Measurements from ENCODE around the gene PRICKLE4.

Gene PRICKLE4

GRCh38 chr6:41815587-41815986 lies 35.0 kb downstream of the PRICKLE4 start:
- no peaks in the 10 kb centered on the region for H3K9me3 ChIP-seq (ENCODE audit: control insufficient read depth in 5 of 5, low read length in 5 of 5)
- H3K27me3 ChIP-seq (ENCODE audit: control insufficient read depth in 5 of 5, insufficient read depth in 4 of 5, low read length in 5 of 5), result no peaks in the 10 kb centered on the region
- no peak overlapping the region for H3K4me3 ChIP-seq (ENCODE audit: low read depth in 1 of 5, low read length in 5 of 5)
- peak overlapping the region in 1 of 5 donors; percentile 37 for H3K9ac ChIP-seq (ENCODE audit: low read length in 5 of 5)
- H3K36me3 ChIP-seq (ENCODE audit: control insufficient read depth in 5 of 5, insufficient read depth in 5 of 5, low read length in 5 of 5), result no peaks in the 10 kb centered on the region
- no peaks in the 10 kb centered on the region for H3K4me1 ChIP-seq (ENCODE audit: control insufficient read depth in 5 of 5, insufficient read depth in 5 of 5, low read length in 5 of 5)
- no peak overlapping the region for H3K27ac ChIP-seq (ENCODE audit: low read depth, low read length)

- Histone ChIP-seq H3K9ac (ENCODE audit: low read length in 5 of 5) (no peak overlapping the region), H3K27ac (ENCODE audit: low read depth, low read length) (no peak overlapping the region), H3K9me3 (ENCODE audit: control insufficient read depth in 5 of 5, low read length in 5 of 5) (no peaks in the 10 kb centered on the region), H3K36me3 (ENCODE audit: control insufficient read depth in 5 of 5, insufficient read depth in 5 of 5, low read length in 5 of 5) (no peaks in the 10 kb centered on the region), H3K4me3 (ENCODE audit: low read depth in 1 of 5, low read length in 5 of 5) (no peak overlapping the region), H3K4me1 (ENCODE audit: control insufficient read depth in 5 of 5, insufficient read depth in 5 of 5, low read length in 5 of 5) (no peaks in the 10 kb centered on the region), H3K27me3 (ENCODE audit: control insufficient read depth in 5 of 5, insufficient read depth in 4 of 5, low read length in 5 of 5) (no peaks in the 10 kb centered on the region)
Measured at GRCh38 chr6:41818271-41819054, 37.9 kb downstream of the PRICKLE4 start.

GRCh38 chr6:41821266-41821665 lies 40.7 kb downstream of the PRICKLE4 start:
- Histone ChIP-seq H3K27ac (ENCODE audit: low read depth, low read length) (no peak overlapping the region), H3K27me3 (ENCODE audit: control insufficient read depth in 5 of 5, insufficient read depth in 4 of 5, low read length in 5 of 5) (no peaks in the 10 kb centered on the region), H3K9ac (ENCODE audit: low read length in 5 of 5) (no peak overlapping the region), H3K4me1 (ENCODE audit: control insufficient read depth in 5 of 5, insufficient read depth in 5 of 5, low read length in 5 of 5) (no peaks in the 10 kb centered on the region), H3K9me3 (ENCODE audit: control insufficient read depth in 5 of 5, low read length in 5 of 5) (no peaks in the 10 kb centered on the region), H3K4me3 (ENCODE audit: low read depth in 1 of 5, low read length in 5 of 5) (no peak overlapping the region), H3K36me3 (ENCODE audit: control insufficient read depth in 5 of 5, insufficient read depth in 5 of 5, low read length in 5 of 5) (no peaks in the 10 kb centered on the region)

GRCh38 chr6:41822021-41822420 lies 41.4 kb downstream of the PRICKLE4 start:
- no peaks in the 10 kb centered on the region for H3K4me1 ChIP-seq (ENCODE audit: control insufficient read depth in 5 of 5, insufficient read depth in 5 of 5, low read length in 5 of 5)
- H3K36me3 ChIP-seq (ENCODE audit: control insufficient read depth in 5 of 5, insufficient read depth in 5 of 5, low read length in 5 of 5), result no peaks in the 10 kb centered on the region
- H3K27ac ChIP-seq (ENCODE audit: low read depth, low read length), result no peak overlapping the region
- no peaks in the 10 kb centered on the region for H3K9me3 ChIP-seq (ENCODE audit: control insufficient read depth in 5 of 5, low read length in 5 of 5)
- H3K27me3 ChIP-seq (ENCODE audit: control insufficient read depth in 5 of 5, insufficient read depth in 4 of 5, low read length in 5 of 5), result no peaks in the 10 kb centered on the region
- no peak overlapping the region for H3K4me3 ChIP-seq (ENCODE audit: low read depth in 1 of 5, low read length in 5 of 5)
- H3K9ac ChIP-seq (ENCODE audit: low read length in 5 of 5), result no peak overlapping the region

GRCh38 chr6:41823178-41823577 lies 42.6 kb downstream of the PRICKLE4 start:
- H3K4me3 ChIP-seq (ENCODE audit: low read depth in 1 of 5, low read length in 5 of 5), result no peak overlapping the region

GRCh38 chr6:41824571-41825569 lies 44.3 kb downstream of the PRICKLE4 start:
- H3K9ac ChIP-seq (ENCODE audit: low read length in 5 of 5), result no peak overlapping the region
- H3K27ac ChIP-seq (ENCODE audit: low read depth, low read length), result no peak overlapping the region
- no peaks in the 10 kb centered on the region for H3K27me3 ChIP-seq (ENCODE audit: control insufficient read depth in 5 of 5, insufficient read depth in 4 of 5, low read length in 5 of 5)
- H3K4me3 ChIP-seq (ENCODE audit: low read depth in 1 of 5, low read length in 5 of 5), result no peak overlapping the region
- no peaks in the 10 kb centered on the region for H3K4me1 ChIP-seq (ENCODE audit: control insufficient read depth in 5 of 5, insufficient read depth in 5 of 5, low read length in 5 of 5)
- no peaks in the 10 kb centered on the region for H3K36me3 ChIP-seq (ENCODE audit: control insufficient read depth in 5 of 5, insufficient read depth in 5 of 5, low read length in 5 of 5)
- H3K9me3 ChIP-seq (ENCODE audit: control insufficient read depth in 5 of 5, low read length in 5 of 5), result no peaks in the 10 kb centered on the region

More at GRCh38 chr6:41823178-41823577, 42.6 kb downstream of the PRICKLE4 start:
- no peak overlapping the region for H3K27ac ChIP-seq (ENCODE audit: low read depth, low read length)
- no peaks in the 10 kb centered on the region for H3K27me3 ChIP-seq (ENCODE audit: control insufficient read depth in 5 of 5, insufficient read depth in 4 of 5, low read length in 5 of 5)
- no peaks in the 10 kb centered on the region for H3K9me3 ChIP-seq (ENCODE audit: control insufficient read depth in 5 of 5, low read length in 5 of 5)
- no peaks in the 10 kb centered on the region for H3K4me1 ChIP-seq (ENCODE audit: control insufficient read depth in 5 of 5, insufficient read depth in 5 of 5, low read length in 5 of 5)
- no peak overlapping the region for H3K9ac ChIP-seq (ENCODE audit: low read length in 5 of 5)
- H3K36me3 ChIP-seq (ENCODE audit: control insufficient read depth in 5 of 5, insufficient read depth in 5 of 5, low read length in 5 of 5), result no peaks in the 10 kb centered on the region

GRCh38 chr6:41826343-41827022 lies 45.9 kb downstream of the PRICKLE4 start:
- H3K4me1 ChIP-seq (ENCODE audit: control insufficient read depth in 5 of 5, insufficient read depth in 5 of 5, low read length in 5 of 5), result no peaks in the 10 kb centered on the region
- no peak overlapping the region for H3K27ac ChIP-seq (ENCODE audit: low read depth, low read length)
- no peaks in the 10 kb centered on the region for H3K27me3 ChIP-seq (ENCODE audit: control insufficient read depth in 5 of 5, insufficient read depth in 4 of 5, low read length in 5 of 5)
- no peaks in the 10 kb centered on the region for H3K9me3 ChIP-seq (ENCODE audit: control insufficient read depth in 5 of 5, low read length in 5 of 5)
- no peak overlapping the region for H3K9ac ChIP-seq (ENCODE audit: low read length in 5 of 5)
- no peak overlapping the region for H3K4me3 ChIP-seq (ENCODE audit: low read depth in 1 of 5, low read length in 5 of 5)
- H3K36me3 ChIP-seq (ENCODE audit: control insufficient read depth in 5 of 5, insufficient read depth in 5 of 5, low read length in 5 of 5), result no peaks in the 10 kb centered on the region

GRCh38 chr6:41832263-41832662 lies 51.7 kb downstream of the PRICKLE4 start:
- H3K27ac ChIP-seq (ENCODE audit: low read depth, low read length), result no peak overlapping the region
- no peak overlapping the region for H3K9ac ChIP-seq (ENCODE audit: low read length in 5 of 5)
- no peaks in the 10 kb centered on the region for H3K27me3 ChIP-seq (ENCODE audit: control insufficient read depth in 5 of 5, insufficient read depth in 4 of 5, low read length in 5 of 5)
- no peak overlapping the region for H3K4me3 ChIP-seq (ENCODE audit: low read depth in 1 of 5, low read length in 5 of 5)
- H3K4me1 ChIP-seq (ENCODE audit: control insufficient read depth in 5 of 5, insufficient read depth in 5 of 5, low read length in 5 of 5), result no peaks in the 10 kb centered on the region
- no peaks in the 10 kb centered on the region for H3K36me3 ChIP-seq (ENCODE audit: control insufficient read depth in 5 of 5, insufficient read depth in 5 of 5, low read length in 5 of 5)
- H3K9me3 ChIP-seq (ENCODE audit: control insufficient read depth in 5 of 5, low read length in 5 of 5), result no peaks in the 10 kb centered on the region

- no peaks in the 10 kb centered on the region for H3K9me3 ChIP-seq (ENCODE audit: control insufficient read depth in 5 of 5, low read length in 5 of 5)
- H3K4me3 ChIP-seq (ENCODE audit: low read depth in 1 of 5, low read length in 5 of 5), result no peak overlapping the region
- H3K27me3 ChIP-seq (ENCODE audit: control insufficient read depth in 5 of 5, insufficient read depth in 4 of 5, low read length in 5 of 5), result no peaks in the 10 kb centered on the region
- no peak overlapping the region for H3K27ac ChIP-seq (ENCODE audit: low read depth, low read length)
- no peaks in the 10 kb centered on the region for H3K36me3 ChIP-seq (ENCODE audit: control insufficient read depth in 5 of 5, insufficient read depth in 5 of 5, low read length in 5 of 5)
- H3K4me1 ChIP-seq (ENCODE audit: control insufficient read depth in 5 of 5, insufficient read depth in 5 of 5, low read length in 5 of 5), result no peaks in the 10 kb centered on the region
- no peak overlapping the region for H3K9ac ChIP-seq (ENCODE audit: low read length in 5 of 5)
Measured at GRCh38 chr6:41836022-41836659, 55.6 kb downstream of the PRICKLE4 start.

All from subcutaneous abdominal adipose tissue (tissue), 5 donors.